Measurements from ENCODE around the gene FBF1.

DNA sequence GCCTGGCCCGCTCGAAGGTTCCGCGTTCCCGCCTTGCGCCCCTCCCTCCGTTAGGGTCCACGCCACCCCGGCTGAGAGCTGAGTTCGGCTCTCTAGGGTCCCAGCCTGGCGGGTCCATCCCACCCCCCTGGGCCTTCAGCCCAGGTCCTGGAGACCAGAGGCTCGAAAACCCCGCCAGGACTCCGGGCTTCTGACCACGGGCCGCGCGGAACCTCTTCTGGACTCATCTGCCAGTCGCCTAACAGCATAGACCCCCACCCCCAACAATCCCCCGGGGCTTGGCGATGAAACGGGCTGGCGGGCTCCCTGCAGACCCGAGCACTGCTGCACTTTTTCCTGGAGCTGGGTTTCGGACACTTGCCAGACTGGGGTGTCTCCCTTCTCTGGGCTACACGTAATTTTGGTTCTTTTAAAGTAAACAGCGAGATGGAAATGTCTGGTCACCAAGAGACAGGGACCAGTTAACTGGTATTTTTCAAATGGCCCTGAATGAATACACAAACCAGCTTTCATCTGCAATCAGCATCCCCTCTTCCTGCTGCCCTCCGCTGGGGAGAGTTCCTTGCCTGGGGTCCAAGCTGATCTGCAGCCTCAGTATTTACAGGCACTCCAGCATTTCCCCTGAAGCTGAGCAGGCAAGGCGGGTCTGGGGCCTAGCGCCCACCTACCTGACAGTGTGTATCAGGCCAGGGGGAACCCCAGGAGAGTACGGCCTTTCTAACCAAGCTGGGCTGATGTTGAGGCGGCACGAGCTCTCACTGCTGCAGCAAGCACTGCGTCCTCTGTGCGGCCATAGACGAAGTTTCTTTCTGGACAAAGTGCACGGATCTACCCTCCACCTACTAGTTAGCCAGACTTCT lies 43.5 kb downstream of the FBF1 start:
- TF ChIP-seq, protein P1, sequence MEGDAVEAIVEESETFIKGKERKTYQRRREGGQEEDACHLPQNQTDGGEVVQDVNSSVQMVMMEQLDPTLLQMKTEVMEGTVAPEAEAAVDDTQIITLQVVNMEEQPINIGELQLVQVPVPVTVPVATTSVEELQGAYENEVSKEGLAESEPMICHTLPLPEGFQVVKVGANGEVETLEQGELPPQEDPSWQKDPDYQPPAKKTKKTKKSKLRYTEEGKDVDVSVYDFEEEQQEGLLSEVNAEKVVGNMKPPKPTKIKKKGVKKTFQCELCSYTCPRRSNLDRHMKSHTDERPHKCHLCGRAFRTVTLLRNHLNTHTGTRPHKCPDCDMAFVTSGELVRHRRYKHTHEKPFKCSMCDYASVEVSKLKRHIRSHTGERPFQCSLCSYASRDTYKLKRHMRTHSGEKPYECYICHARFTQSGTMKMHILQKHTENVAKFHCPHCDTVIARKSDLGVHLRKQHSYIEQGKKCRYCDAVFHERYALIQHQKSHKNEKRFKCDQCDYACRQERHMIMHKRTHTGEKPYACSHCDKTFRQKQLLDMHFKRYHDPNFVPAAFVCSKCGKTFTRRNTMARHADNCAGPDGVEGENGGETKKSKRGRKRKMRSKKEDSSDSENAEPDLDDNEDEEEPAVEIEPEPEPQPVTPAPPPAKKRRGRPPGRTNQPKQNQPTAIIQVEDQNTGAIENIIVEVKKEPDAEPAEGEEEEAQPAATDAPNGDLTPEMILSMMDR (IDR thresholded peaks at IDR 0.05): no peak
- TF ChIP-seq POLR2A (IDR thresholded peaks at IDR 0.05): no peak

Measured in right lobe of liver (tissue), 4 donors.